NCI-H146 treated with DMSO at 0.1 percent for 48 hours (cell line): ENCODE data around the gene RUSF1.
"Not testable (repeated sequence)": the region's sequence is repeated elsewhere in the genome, so short reads cannot be mapped to it uniquely, and the experiment has no call there.

Experiments
- DNase-seq: peaks from one replicate; lab custom pipeline; 2025; ENCODE audit not compliant: unreplicated experiment; lab: John Stamatoyannopoulos, UW

Gene RUSF1

GRCh38 chr16:31453255-31454204 is 54.7 kb downstream of the RUSF1 start:
- no peak for DNase-seq

- DNase-seq = no peak
These were observed 55.5 kb downstream of the RUSF1 start for GRCh38 chr16:31452631-31453106.

- DNase-seq = peak; percentile 64
These were observed 56.4 kb downstream of the RUSF1 start for GRCh38 chr16:31451681-31452351.

GRCh38 chr16:31451201-31451600 is 57.0 kb downstream of the RUSF1 start:
- no peak for DNase-seq

- DNase-seq = not testable (repeated sequence)
These were observed 62.3 kb downstream of the RUSF1 start for GRCh38 chr16:31445931-31446330.

GRCh38 chr16:31441956-31442355 is 66.2 kb downstream of the RUSF1 start:
- no peak for DNase-seq

- no peak for DNase-seq
These were observed 67.5 kb downstream of the RUSF1 start for GRCh38 chr16:31440516-31441184.

- DNase-seq = no peak
These were observed 68.7 kb downstream of the RUSF1 start for GRCh38 chr16:31439519-31439918.
